ENCODE results near the gene TAF1D.

DNA sequence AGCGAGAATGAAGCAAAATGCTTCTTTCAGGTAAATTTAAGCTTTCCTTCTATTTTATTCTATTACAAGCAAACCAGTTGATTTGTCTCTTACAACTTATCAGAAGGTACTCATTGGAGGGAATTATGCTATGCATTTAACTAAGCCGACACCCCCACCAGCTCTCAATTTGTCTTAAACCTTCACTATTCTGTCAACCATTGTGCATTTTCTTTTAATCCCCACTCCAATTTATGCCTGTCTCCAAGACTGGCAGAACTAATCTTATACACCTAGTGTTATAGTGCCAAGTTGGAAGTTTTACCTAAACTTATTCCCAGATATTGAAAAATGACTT lies 12.5 kb downstream of the TAF1D start:
- TF ChIP-seq, protein P1, sequence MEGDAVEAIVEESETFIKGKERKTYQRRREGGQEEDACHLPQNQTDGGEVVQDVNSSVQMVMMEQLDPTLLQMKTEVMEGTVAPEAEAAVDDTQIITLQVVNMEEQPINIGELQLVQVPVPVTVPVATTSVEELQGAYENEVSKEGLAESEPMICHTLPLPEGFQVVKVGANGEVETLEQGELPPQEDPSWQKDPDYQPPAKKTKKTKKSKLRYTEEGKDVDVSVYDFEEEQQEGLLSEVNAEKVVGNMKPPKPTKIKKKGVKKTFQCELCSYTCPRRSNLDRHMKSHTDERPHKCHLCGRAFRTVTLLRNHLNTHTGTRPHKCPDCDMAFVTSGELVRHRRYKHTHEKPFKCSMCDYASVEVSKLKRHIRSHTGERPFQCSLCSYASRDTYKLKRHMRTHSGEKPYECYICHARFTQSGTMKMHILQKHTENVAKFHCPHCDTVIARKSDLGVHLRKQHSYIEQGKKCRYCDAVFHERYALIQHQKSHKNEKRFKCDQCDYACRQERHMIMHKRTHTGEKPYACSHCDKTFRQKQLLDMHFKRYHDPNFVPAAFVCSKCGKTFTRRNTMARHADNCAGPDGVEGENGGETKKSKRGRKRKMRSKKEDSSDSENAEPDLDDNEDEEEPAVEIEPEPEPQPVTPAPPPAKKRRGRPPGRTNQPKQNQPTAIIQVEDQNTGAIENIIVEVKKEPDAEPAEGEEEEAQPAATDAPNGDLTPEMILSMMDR (IDR thresholded peaks at IDR 0.05) = no peak
- TF ChIP-seq POLR2A (IDR thresholded peaks at IDR 0.05) = no peak
